Tongue (tissue), 2 donors: ENCODE measurements around the gene DCDC2. TPM values are rescaled to one million over a fixed set of nuclear protein-coding genes. Genes with fewer than 3 reads are reported as not detected.
A peak's percentile ranks its signal among the peaks of the same experiment; 100 is the strongest.
"Not testable (repeated sequence)": the region's sequence is repeated elsewhere in the genome, so short reads cannot be mapped to it uniquely, and the experiment has no call there.

ENCODE experiments used
- DNase-seq: peaks from one replicate; pipeline ENCODE4 v3.0.0-alpha.2; 2015
- total RNA-seq: library from RNA; depleted of rRNA; stranded (reverse); fragments of >200 nt; gene quantifications from one replicate; pipeline ENCODE4 v1.2.3, GENCODE V29; 2014

The DCDC2 gene
- total RNA-seq, 1 donor from 2014 or later, result 0.21 TPM

GRCh38 chr6:24257282-24257681 is 100.6 kb downstream of the DCDC2 start:
- DNase-seq, result no peak

- no peak for DNase-seq
These were observed 102.2 kb downstream of the DCDC2 start for GRCh38 chr6:24255676-24256075.

- no peak for DNase-seq
These were observed 104.5 kb downstream of the DCDC2 start for GRCh38 chr6:24253360-24253759.

- no peak for DNase-seq
These were observed 105.6 kb downstream of the DCDC2 start for GRCh38 chr6:24252280-24252679.

GRCh38 chr6:24251339-24251738 is 106.5 kb downstream of the DCDC2 start:
- DNase-seq, result no peak

- no peak for DNase-seq
These were observed 107.9 kb downstream of the DCDC2 start for GRCh38 chr6:24249926-24250325.

- peak; percentile 11 for DNase-seq
These were observed 112.6 kb downstream of the DCDC2 start for GRCh38 chr6:24245275-24245674.

GRCh38 chr6:24242924-24243323 is 114.9 kb downstream of the DCDC2 start:
- peak; percentile 31 for DNase-seq

- not testable (repeated sequence) for DNase-seq
These were observed 116.1 kb downstream of the DCDC2 start for GRCh38 chr6:24241779-24242178.

GRCh38 chr6:24240943-24241342 is 116.9 kb downstream of the DCDC2 start:
- no peak for DNase-seq

GRCh38 chr6:24240380-24240928 is 117.4 kb downstream of the DCDC2 start:
- no peak for DNase-seq

- DNase-seq, result no peak
These were observed 119.2 kb downstream of the DCDC2 start for GRCh38 chr6:24238700-24239099.

- DNase-seq, result not testable (repeated sequence)
These were observed 121.1 kb downstream of the DCDC2 start for GRCh38 chr6:24236779-24237178.

- no peak for DNase-seq
These were observed 123.9 kb downstream of the DCDC2 start for GRCh38 chr6:24233813-24234442.

GRCh38 chr6:24231438-24231977 is 126.4 kb downstream of the DCDC2 start:
- DNase-seq, result no peak

GRCh38 chr6:24229696-24230405 is 128.0 kb downstream of the DCDC2 start:
- DNase-seq, result no peak

GRCh38 chr6:24228681-24229255 is 129.1 kb downstream of the DCDC2 start:
- no peak for DNase-seq

- DNase-seq, result no peak
These were observed 129.7 kb downstream of the DCDC2 start for GRCh38 chr6:24228123-24228522.

GRCh38 chr6:24227556-24227955 is 130.3 kb downstream of the DCDC2 start:
- DNase-seq, result no peak

GRCh38 chr6:24226541-24226940 is 131.3 kb downstream of the DCDC2 start:
- DNase-seq, result no peak

- no peak for DNase-seq
These were observed 132.0 kb downstream of the DCDC2 start for GRCh38 chr6:24225838-24226237.

- no peak for DNase-seq
These were observed 134.5 kb downstream of the DCDC2 start for GRCh38 chr6:24223115-24223919.
